Kidney (tissue), 14 donors: ENCODE measurements around the gene AUTS2. TPM values are rescaled to one million over a fixed set of nuclear protein-coding genes. Genes with fewer than 3 reads are reported as not detected.

ENCODE experiments used
- DNase-seq, 5 donors: peaks; one replicate each; pipeline ENCODE4 v3.0.0-alpha.2; 2013 to 2020
- FAIRE-seq: peaks from 2 replicates; lab custom pipeline; 2012; peaks lifted over from hg19 to GRCh38; lab: Jason Lieb, UNC
- H3K27ac ChIP-seq, 2 donors: one replicate each; pipeline ENCODE4 v1.7.0; 2013; ENCODE audit warnings: low read depth in 2 of 2, low read length in 2 of 2, inconsistent platforms in 1 of 2
- H3K27me3 ChIP-seq: one replicate; pipeline ENCODE4 v1.7.1; 2013; ENCODE audit warnings: low read length, inconsistent platforms; ENCODE audit not compliant: control insufficient read depth, insufficient read depth
- H3K36me3 ChIP-seq, 3 donors: one replicate each; pipeline versions ENCODE4 v1.7.0 to v1.7.1; 2013; ENCODE audit warnings: low read length in 3 of 3, control low read depth in 1 of 3, inconsistent platforms in 1 of 3; ENCODE audit not compliant: insufficient read depth in 3 of 3, control insufficient read depth in 2 of 3
- H3K4me1 ChIP-seq, 3 donors: one replicate each; pipeline versions ENCODE4 v1.7.0 to v1.7.1; 2013; ENCODE audit warnings: low read length in 3 of 3, inconsistent platforms in 1 of 3, low read depth in 1 of 3; ENCODE audit not compliant: control insufficient read depth in 2 of 3, insufficient read depth in 2 of 3
- H3K4me3 ChIP-seq, 3 donors: one replicate each; pipeline versions ENCODE4 v1.7.0 to v1.8.1; 2013; ENCODE audit warnings: low read length in 3 of 3, control low read depth in 1 of 3, inconsistent platforms in 1 of 3
- H3K9ac ChIP-seq, 3 donors: one replicate each; pipeline versions ENCODE4 v1.7.0 to v1.7.1; 2013; ENCODE audit warnings: low read length in 3 of 3, control low read depth in 1 of 3, inconsistent platforms in 1 of 3
- H3K9me3 ChIP-seq, 3 donors: one replicate each; pipeline versions ENCODE4 v1.7.0 to v1.7.1; 2013; ENCODE audit warnings: low read length in 3 of 3, control low read depth in 1 of 3, inconsistent platforms in 1 of 3; ENCODE audit not compliant: control insufficient read depth in 2 of 3, insufficient read depth in 1 of 3
- intact Hi-C: fragments of 100-400 bp; cut with DNase I; formaldehyde crosslinking; loops from one replicate; pipeline ENCODE4 v1.11.1; 2022
- polyA plus RNA-seq: library from polyadenylated mRNA; stranded (reverse); fragments of 350-450 nt; fragmentation: Illumina TruSeq; extraction: RNeasy Lipid Tissue Mini Kit (QIAGEN cat#74804); gene quantifications from one replicate; pipeline ENCODE4 v1.2.3, GENCODE V29; 2014; ENCODE audit warnings: low read depth, low replicate concordance; ENCODE audit not compliant: insufficient read depth
- total RNA-seq: library from RNA; stranded (reverse); fragmentation: NEBNext Ultra II Directional; extraction: Animal tissue kit (Norgen Biotek cat#: 25700); gene quantifications from one replicate; pipeline ENCODE4 v1.2.1, GENCODE V29; 2021
- TF ChIP-seq, protein P1 (sequence below): IDR thresholded peaks from 3 replicates; pipeline ENCODE4 v1.5.1; 2012; ENCODE audit warnings: mild to moderate bottlenecking, moderate library complexity, borderline replicate concordance; ENCODE audit not compliant: insufficient read depth; ENCODE audit errors: extremely low read depth
- donor health status: control.
- donor health status: control.
- donor health status: control.
- donor health status: control.
- donor health status: control.
- donor health status: DM: yes; HTN: yes; CAD: no.
- donor health status: Normal renal cell carcinoma (clear cell type).

AUTS2 gene
- total and polyA plus RNA-seq, 2 donors from 2014 or later = 5.2 to 33.8 TPM

- H3K27me3 ChIP-seq = no peaks in the 10 kb centered on the region
- no peak overlapping the region for H3K9ac ChIP-seq
- H3K4me1 ChIP-seq = peaks cover 7 to 52% (median 34%) of the 10 kb centered on the region in 3 donors
- FAIRE-seq (no peak), DNase-seq (peak in 3 of 5 donors; percentile 57 to 77 (median 76))
- intact Hi-C loops = no loop called here
- TF ChIP-seq, protein P1, sequence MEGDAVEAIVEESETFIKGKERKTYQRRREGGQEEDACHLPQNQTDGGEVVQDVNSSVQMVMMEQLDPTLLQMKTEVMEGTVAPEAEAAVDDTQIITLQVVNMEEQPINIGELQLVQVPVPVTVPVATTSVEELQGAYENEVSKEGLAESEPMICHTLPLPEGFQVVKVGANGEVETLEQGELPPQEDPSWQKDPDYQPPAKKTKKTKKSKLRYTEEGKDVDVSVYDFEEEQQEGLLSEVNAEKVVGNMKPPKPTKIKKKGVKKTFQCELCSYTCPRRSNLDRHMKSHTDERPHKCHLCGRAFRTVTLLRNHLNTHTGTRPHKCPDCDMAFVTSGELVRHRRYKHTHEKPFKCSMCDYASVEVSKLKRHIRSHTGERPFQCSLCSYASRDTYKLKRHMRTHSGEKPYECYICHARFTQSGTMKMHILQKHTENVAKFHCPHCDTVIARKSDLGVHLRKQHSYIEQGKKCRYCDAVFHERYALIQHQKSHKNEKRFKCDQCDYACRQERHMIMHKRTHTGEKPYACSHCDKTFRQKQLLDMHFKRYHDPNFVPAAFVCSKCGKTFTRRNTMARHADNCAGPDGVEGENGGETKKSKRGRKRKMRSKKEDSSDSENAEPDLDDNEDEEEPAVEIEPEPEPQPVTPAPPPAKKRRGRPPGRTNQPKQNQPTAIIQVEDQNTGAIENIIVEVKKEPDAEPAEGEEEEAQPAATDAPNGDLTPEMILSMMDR = no peak
- no peaks in the 10 kb centered on the region for H3K9me3 ChIP-seq
- peak overlapping the region; percentile 60 to 70 for H3K27ac ChIP-seq
- no peak overlapping the region for H3K4me3 ChIP-seq
- no peaks in the 10 kb centered on the region for H3K36me3 ChIP-seq
Observed at GRCh38 chr7:70569335-70569819, 971.1 kb downstream of the AUTS2 start.

DNA sequence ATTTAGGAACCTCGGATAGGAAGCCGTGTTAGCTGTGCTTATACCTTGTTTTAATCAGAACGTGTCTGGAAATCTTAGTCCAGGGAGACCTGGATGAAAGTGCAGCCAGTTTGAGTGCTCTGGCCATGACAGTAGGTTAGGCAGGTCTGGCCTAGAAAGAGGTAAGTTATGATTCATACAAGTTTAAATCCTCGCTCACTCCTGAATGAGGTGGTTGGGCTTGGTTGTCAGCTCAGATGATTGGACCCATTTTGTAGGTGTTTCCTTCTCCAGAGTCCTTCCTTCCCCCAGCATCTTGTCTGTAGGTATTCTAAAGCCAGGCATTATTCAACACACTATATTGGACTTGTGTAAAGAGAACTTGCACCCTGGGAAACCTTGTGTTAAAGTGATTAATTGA lies 971.8 kb downstream of the AUTS2 start:
- intact Hi-C loops = no loop called here
- Histone ChIP-seq H3K27ac (peak overlapping the region; percentile 60 to 70), H3K9me3 (no peaks in the 10 kb centered on the region), H3K9ac (no peak overlapping the region), H3K4me1 (peaks cover 7 to 52% (median 38%) of the 10 kb centered on the region in 3 donors), H3K4me3 (no peak overlapping the region), H3K27me3 (no peaks in the 10 kb centered on the region), H3K36me3 (no peaks in the 10 kb centered on the region)
- DNase-seq (no peak), FAIRE-seq (no peak)
- TF ChIP-seq, protein P1 = no peak

GRCh38 chr7:70570961-70571360 lies 972.7 kb downstream of the AUTS2 start:
- Histone ChIP-seq H3K4me1 (peaks cover 7 to 52% (median 38%) of the 10 kb centered on the region in 3 donors), H3K4me3 (no peak overlapping the region), H3K27me3 (no peaks in the 10 kb centered on the region), H3K36me3 (no peaks in the 10 kb centered on the region), H3K27ac (no peak overlapping the region), H3K9me3 (no peaks in the 10 kb centered on the region), H3K9ac (no peak overlapping the region)
- DNase-seq (no peak), FAIRE-seq (no peak)
- TF ChIP-seq, protein P1 = no peak
- intact Hi-C loops = no loop called here

DNA sequence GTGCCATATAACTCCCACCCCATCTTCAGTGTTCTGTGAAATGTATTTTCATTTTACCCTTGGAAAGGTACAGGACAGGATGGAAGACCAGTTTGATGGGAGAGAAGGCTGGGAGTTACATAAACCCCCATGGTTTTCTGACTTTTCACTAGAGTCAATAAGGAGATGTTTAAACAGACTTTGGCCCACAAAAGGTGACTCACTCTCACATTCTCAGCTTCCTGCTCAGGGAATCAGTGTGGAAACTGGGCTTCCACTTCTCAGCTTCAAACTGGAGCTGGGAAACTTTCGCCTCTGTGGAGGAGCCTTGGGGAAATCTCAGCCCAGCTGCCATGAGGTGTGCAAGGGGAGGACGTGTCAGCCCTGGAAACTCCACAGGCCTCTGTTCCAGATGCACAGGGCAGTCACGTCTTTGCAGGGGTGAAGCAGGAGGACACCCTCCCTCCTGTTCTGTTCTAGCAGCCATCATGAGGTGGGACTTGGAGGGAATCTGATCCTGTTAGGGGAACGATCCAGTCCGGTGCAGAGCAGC lies 973.2 kb downstream of the AUTS2 start:
- intact Hi-C loops = no loop called here
- Histone ChIP-seq H3K27ac (peak overlapping the region in 1 of 2 donors; percentile 5), H3K4me1 (peaks cover 7 to 52% (median 38%) of the 10 kb centered on the region in 3 donors), H3K27me3 (no peaks in the 10 kb centered on the region), H3K9me3 (no peaks in the 10 kb centered on the region), H3K36me3 (no peaks in the 10 kb centered on the region), H3K9ac (no peak overlapping the region), H3K4me3 (no peak overlapping the region)
- TF ChIP-seq, protein P1 = no peak
- no peak for DNase-seq
- FAIRE-seq = no peak
